ENCODE results near the gene ZNF598. TPM values are rescaled to one million over a fixed set of nuclear protein-coding genes. Genes with fewer than 3 reads are reported as not detected.

The ZNF598 gene
- total and polyA plus RNA-seq, 2 of the 13 experiments (the other 11 are each of a cell fraction or from before 2014, with no cell fraction given): 13.5 to 14.2 TPM

GRCh38 chr16:2035431-2036199 is 26.0 kb upstream of the ZNF598 start (continued):
- TF ChIP-seq PRDM10 (CRISPR knock-in tag; IDR thresholded peaks at IDR 0.05; ENCODE audit: low read depth): peak; percentile 52; the same call in 1 of the 2 replicates
- peak; percentile 73; the same call in 1 of the 2 replicates for TF ChIP-seq FOXK1 (CRISPR knock-in tag; IDR thresholded peaks at IDR 0.05; ENCODE audit: borderline replicate concordance, low read depth)
- TF ChIP-seq, protein P1, sequence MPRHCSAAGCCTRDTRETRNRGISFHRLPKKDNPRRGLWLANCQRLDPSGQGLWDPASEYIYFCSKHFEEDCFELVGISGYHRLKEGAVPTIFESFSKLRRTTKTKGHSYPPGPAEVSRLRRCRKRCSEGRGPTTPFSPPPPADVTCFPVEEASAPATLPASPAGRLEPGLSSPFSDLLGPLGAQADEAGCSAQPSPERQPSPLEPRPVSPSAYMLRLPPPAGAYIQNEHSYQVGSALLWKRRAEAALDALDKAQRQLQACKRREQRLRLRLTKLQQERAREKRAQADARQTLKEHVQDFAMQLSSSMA (CRISPR knock-in tag; IDR thresholded peaks at IDR 0.05): no peak; the same call in 1 of the 2 replicates
- 0 out of 2 replicates have a peak, but pooled peaks have one; percentile 81 for TF ChIP-seq DNMT1 (CRISPR knock-in tag; IDR thresholded peaks at IDR 0.05)
- peak; percentile 19; the same call in 1 of the 2 replicates for TF ChIP-seq SNAI1 (CRISPR knock-in tag; IDR thresholded peaks at IDR 0.05; ENCODE audit: borderline replicate concordance)
- TF ChIP-seq ZFX (CRISPR knock-in tag; IDR thresholded peaks at IDR 0.05; ENCODE audit: low read depth): peak; percentile 96
- TF ChIP-seq BATF2 (CRISPR knock-in tag; IDR thresholded peaks at IDR 0.05): no peak
- peak; percentile 51 to 73; a peak in 3 of 4 replicates for TF ChIP-seq POLR2A (IDR thresholded peaks at IDR 0.05; ENCODE audit: insufficient read depth in 1 of 2, low read depth in 2 of 2, low read length in 2 of 2)
- TF ChIP-seq ZMAT3 (CRISPR knock-in tag; conservative IDR thresholded peaks at IDR 0.05): peak; percentile 73; the same call in 1 of the 2 replicates
- peak; percentile 37; the same call in 1 of the 2 replicates for TF ChIP-seq TARDBP (CRISPR knock-in tag; IDR thresholded peaks at IDR 0.05)
- TF ChIP-seq, protein P2, sequence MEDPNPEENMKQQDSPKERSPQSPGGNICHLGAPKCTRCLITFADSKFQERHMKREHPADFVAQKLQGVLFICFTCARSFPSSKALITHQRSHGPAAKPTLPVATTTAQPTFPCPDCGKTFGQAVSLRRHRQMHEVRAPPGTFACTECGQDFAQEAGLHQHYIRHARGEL (CRISPR knock-in tag; IDR thresholded peaks at IDR 0.05): peak; percentile 82; the same call in 1 of the 2 replicates
- TF ChIP-seq HDAC2 (CRISPR knock-in tag; IDR thresholded peaks at IDR 0.05): peak; percentile 93
- TF ChIP-seq FOXP4 (CRISPR knock-in tag; IDR thresholded peaks at IDR 0.05): peak; percentile 82
- peak; percentile 88 for TF ChIP-seq ZNF331 (CRISPR knock-in tag; IDR thresholded peaks at IDR 0.05)
- TF ChIP-seq TFAP4 (IDR thresholded peaks at IDR 0.05; ENCODE audit: borderline replicate concordance, low read depth): peak; percentile 58; the same call in 1 of the 2 replicates
- peak; percentile 21; the same call in 1 of the 2 replicates for TF ChIP-seq MXD4 (CRISPR knock-in tag; IDR thresholded peaks at IDR 0.05)
- 0 out of 2 replicates have a peak, but pooled peaks have one; percentile 28 for TF ChIP-seq PLSCR1 (CRISPR knock-in tag; IDR thresholded peaks at IDR 0.05; ENCODE audit: borderline replicate concordance)
- TF ChIP-seq MAZ (IDR thresholded peaks at IDR 0.05; ENCODE audit: borderline replicate concordance, low read depth, low read length): peak; percentile 92
- peak; percentile 85 for TF ChIP-seq MAZ (CRISPR knock-in tag; IDR thresholded peaks at IDR 0.05; ENCODE audit: low read depth)

All from HepG2 (cell line).